Panc1 (cell line): Measurements from ENCODE around the gene IFNAR2. TPM values are rescaled to one million over a fixed set of nuclear protein-coding genes. Genes with fewer than 3 reads are reported as not detected.
"Not testable (repeated sequence)": the region's sequence is repeated elsewhere in the genome, so short reads cannot be mapped to it uniquely, and the experiment has no call there.

ENCODE experiments used
- ATAC-seq: fragments of 200-7000 bp; cut with Tn5 transposase; 2 replicates; pipeline ENCODE4 v1.9.1; 2020; ENCODE audit warnings: mild to moderate bottlenecking, moderate library complexity
- BruUV-seq: library from RNA; stranded (reverse); fragments of 400-500 nt; replicated peaks from 2 replicates; lab custom pipeline; 2021; lab: Mats Ljungman, UMichigan
- CTCF ChIA-PET: fragments of 300-600 bp; sonication (Branson Sonifier 250); formaldehyde crosslinking; loops from one replicate; lab custom pipeline; 2022; ENCODE audit warnings: antibody characterized with exemption; lab: Charles Lee
- POLR2A ChIA-PET: fragments of 300-600 bp; sonication (Branson Sonifier 250); formaldehyde crosslinking; loops from one replicate; lab custom pipeline; 2022; ENCODE audit warnings: antibody characterized with exemption; lab: Charles Lee
- DNase-seq: peaks from one replicate; pipeline ENCODE4 v3.0.0-alpha.2; 2010; ENCODE audit warnings: low read depth, low spot score
- H3K27ac ChIP-seq: 2 replicates; pipeline ENCODE4 v1.5.1; 2011; ENCODE audit warnings: mild to moderate bottlenecking, low read length, inconsistent platforms
- H3K27me3 ChIP-seq: fragments of 200-500 bp; sonication (Bioruptor generic); 2 replicates; pipeline ENCODE4 v1.6.0; 2014; ENCODE audit warnings: low read length, inconsistent platforms; ENCODE audit not compliant: control insufficient read depth, insufficient read depth
- H3K36me3 ChIP-seq: fragments of 200-500 bp; sonication (Bioruptor generic); 2 replicates; pipeline ENCODE4 v1.5.1; 2014; ENCODE audit warnings: inconsistent platforms, mild to moderate bottlenecking, low read length, moderate library complexity; ENCODE audit not compliant: control insufficient read depth, insufficient read depth
- H3K4me1 ChIP-seq: 2 replicates; pipeline ENCODE4 v1.5.1; 2011; ENCODE audit warnings: inconsistent platforms, mild to moderate bottlenecking, low read length, moderate library complexity; ENCODE audit not compliant: control insufficient read depth, insufficient read depth
- H3K4me3 ChIP-seq, 2 experiments: 2 replicates each; pipeline ENCODE4 v1.5.1; 2011 to 2012; ENCODE audit warnings: low read depth in 2 of 2, low read length in 2 of 2, mild to moderate bottlenecking in 2 of 2, inconsistent platforms in 1 of 2, moderate library complexity in 1 of 2
- H3K9me3 ChIP-seq: fragments of 200-500 bp; sonication (Bioruptor generic); 2 replicates; pipeline ENCODE4 v1.5.1; 2014; ENCODE audit warnings: low read depth, mild to moderate bottlenecking, inconsistent platforms, low read length, moderate library complexity; ENCODE audit not compliant: control insufficient read depth, insufficient read depth
- CTCF ChIP-seq: fragments of 450-650 bp; IDR thresholded peaks from 2 replicates; pipeline ENCODE4 v1.5.1; 2017; ENCODE audit warnings: mild to moderate bottlenecking
- POLR2AphosphoS5 ChIP-seq: IDR thresholded peaks from 2 replicates; pipeline ENCODE4 v1.6.1; 2012; ENCODE audit warnings: mild to moderate bottlenecking, low read depth, low read length, moderate library complexity
- SIN3A ChIP-seq: IDR thresholded peaks from 2 replicates; pipeline ENCODE4 v1.6.1; 2012; ENCODE audit warnings: low read depth, mild to moderate bottlenecking, low read length, moderate library complexity, borderline replicate concordance; ENCODE audit not compliant: insufficient read depth
- TCF7L2 ChIP-seq: IDR thresholded peaks from 2 replicates; pipeline ENCODE4 v1.6.1; 2011; ENCODE audit warnings: mild to moderate bottlenecking, low read depth, low read length, inconsistent platforms
- in situ Hi-C: cut with HindIII; loops from 2 replicates; pipeline ENCODE4 v1.10.0; 2016; ENCODE audit warnings: low sequenced_read_pairs, low pct_unique_long_range_greater_than_20kb
- intact Hi-C: fragments of 100-400 bp; cut with micrococcal nuclease; formaldehyde crosslinking; loops from one replicate; pipeline ENCODE4 v1.10.0; 2022; ENCODE audit not compliant: unreplicated experiment
- total RNA-seq: library from RNA; stranded (reverse); gene quantifications from one replicate; pipeline ENCODE4 v1.2.1, GENCODE V29; 2021; ENCODE audit not compliant: unreplicated experiment
- TF ChIP-seq, protein P1 (sequence below), 2 experiments: IDR thresholded peaks; 2 replicates each; pipeline ENCODE4 v1.6.1; 2011 to 2012; ENCODE audit warnings: low read depth in 2 of 2, control low read depth in 1 of 2, low read length in 1 of 2, mild to moderate bottlenecking in 1 of 2, moderate library complexity in 1 of 2; ENCODE audit not compliant: insufficient read depth in 1 of 2

Gene IFNAR2
- total RNA-seq, 1 experiment from 2014 or later: 18.2 TPM

GRCh38 chr21:33253382-33253781, 23.6 kb downstream of the IFNAR2 start:
- H3K27me3 ChIP-seq, BruUV-seq, H3K9me3 ChIP-seq, H3K4me1 ChIP-seq, in situ Hi-C loops, H3K36me3 ChIP-seq, intact Hi-C loops, CTCF ChIA-PET, DNase-seq, ATAC-seq, H3K4me3 ChIP-seq, H3K27ac ChIP-seq, POLR2A ChIA-PET: not testable (repeated sequence)

DNA sequence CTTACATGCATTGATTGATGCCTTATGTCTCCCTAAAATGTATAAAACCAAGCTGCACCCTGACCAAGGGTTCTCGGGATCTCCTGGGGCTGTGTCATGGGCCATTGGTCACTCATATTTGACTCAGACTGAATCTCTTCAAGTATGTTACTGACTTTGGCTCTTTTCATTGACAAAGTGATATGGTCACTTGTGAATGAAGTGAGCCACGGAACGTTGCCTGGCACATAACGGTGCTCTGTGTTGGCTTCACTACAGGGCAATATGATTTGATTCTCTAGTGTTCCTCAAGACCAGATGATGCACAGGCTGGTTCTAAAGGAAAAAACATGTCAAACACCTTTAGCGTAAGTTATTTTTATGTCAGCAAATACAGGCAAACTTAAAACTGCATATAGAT, 25.0 kb downstream of the IFNAR2 start:
- H3K4me1 ChIP-seq: no peaks in the 10 kb centered on the region
- BruUV-seq: no TSS peak
- H3K9me3 ChIP-seq: no peaks in the 10 kb centered on the region
- intact Hi-C loops (no loop called here), in situ Hi-C loops (no loop called here)
- no peak for DNase-seq
- ChIA-PET POLR2A (no interaction called here), CTCF (no interaction called here)
- H3K36me3 ChIP-seq: peaks cover 2% of the 10 kb centered on the region; the same call in 1 of the 2 replicates
- H3K27ac ChIP-seq: no peak overlapping the region
- TF ChIP-seq CTCF (no peak), POLR2AphosphoS5 (no peak), TCF7L2 (no peak), SIN3A (no peak)
- TF ChIP-seq, protein P1, sequence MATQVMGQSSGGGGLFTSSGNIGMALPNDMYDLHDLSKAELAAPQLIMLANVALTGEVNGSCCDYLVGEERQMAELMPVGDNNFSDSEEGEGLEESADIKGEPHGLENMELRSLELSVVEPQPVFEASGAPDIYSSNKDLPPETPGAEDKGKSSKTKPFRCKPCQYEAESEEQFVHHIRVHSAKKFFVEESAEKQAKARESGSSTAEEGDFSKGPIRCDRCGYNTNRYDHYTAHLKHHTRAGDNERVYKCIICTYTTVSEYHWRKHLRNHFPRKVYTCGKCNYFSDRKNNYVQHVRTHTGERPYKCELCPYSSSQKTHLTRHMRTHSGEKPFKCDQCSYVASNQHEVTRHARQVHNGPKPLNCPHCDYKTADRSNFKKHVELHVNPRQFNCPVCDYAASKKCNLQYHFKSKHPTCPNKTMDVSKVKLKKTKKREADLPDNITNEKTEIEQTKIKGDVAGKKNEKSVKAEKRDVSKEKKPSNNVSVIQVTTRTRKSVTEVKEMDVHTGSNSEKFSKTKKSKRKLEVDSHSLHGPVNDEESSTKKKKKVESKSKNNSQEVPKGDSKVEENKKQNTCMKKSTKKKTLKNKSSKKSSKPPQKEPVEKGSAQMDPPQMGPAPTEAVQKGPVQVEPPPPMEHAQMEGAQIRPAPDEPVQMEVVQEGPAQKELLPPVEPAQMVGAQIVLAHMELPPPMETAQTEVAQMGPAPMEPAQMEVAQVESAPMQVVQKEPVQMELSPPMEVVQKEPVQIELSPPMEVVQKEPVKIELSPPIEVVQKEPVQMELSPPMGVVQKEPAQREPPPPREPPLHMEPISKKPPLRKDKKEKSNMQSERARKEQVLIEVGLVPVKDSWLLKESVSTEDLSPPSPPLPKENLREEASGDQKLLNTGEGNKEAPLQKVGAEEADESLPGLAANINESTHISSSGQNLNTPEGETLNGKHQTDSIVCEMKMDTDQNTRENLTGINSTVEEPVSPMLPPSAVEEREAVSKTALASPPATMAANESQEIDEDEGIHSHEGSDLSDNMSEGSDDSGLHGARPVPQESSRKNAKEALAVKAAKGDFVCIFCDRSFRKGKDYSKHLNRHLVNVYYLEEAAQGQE (IDR thresholded peaks at IDR 0.05; ENCODE audit: insufficient read depth in 1 of 2, low read depth in 2 of 2, low read length in 1 of 2): no peak
- no peak overlapping the region for H3K4me3 ChIP-seq
- H3K27me3 ChIP-seq: no peaks in the 10 kb centered on the region
- no peak for ATAC-seq

GRCh38 chr21:33255404-33255803, 25.7 kb downstream of the IFNAR2 start:
- no peak overlapping the region for H3K27ac ChIP-seq
- ATAC-seq (no peak), DNase-seq (no peak)
- no peaks in the 10 kb centered on the region for H3K27me3 ChIP-seq
- H3K4me3 ChIP-seq: no peak overlapping the region
- H3K36me3 ChIP-seq: peaks cover 2% of the 10 kb centered on the region; the same call in 1 of the 2 replicates
- in situ Hi-C loops (no loop called here), intact Hi-C loops (no loop called here)
- ChIA-PET CTCF (no interaction called here), POLR2A (no interaction called here)
- no peaks in the 10 kb centered on the region for H3K9me3 ChIP-seq
- BruUV-seq: no TSS peak
- H3K4me1 ChIP-seq: no peaks in the 10 kb centered on the region
- TF ChIP-seq CTCF (no peak), TCF7L2 (no peak), POLR2AphosphoS5 (no peak), SIN3A (no peak)
- TF ChIP-seq, protein P1 (IDR thresholded peaks at IDR 0.05; ENCODE audit: insufficient read depth in 1 of 2, low read depth in 2 of 2, low read length in 1 of 2): no peak
